GM21360 (cell line): ENCODE data around the gene IL3RA.
"Not testable (repeated sequence)": the region's sequence is repeated elsewhere in the genome, so short reads cannot be mapped to it uniquely, and the experiment has no call there.

Experiments used
- ATAC-seq: cut with Tn5 transposase; IDR thresholded peaks from one replicate; pipeline ENCODE4 v1.9.1; 2021; ENCODE audit warnings: mild to moderate bottlenecking, moderate library complexity; ENCODE audit not compliant: unreplicated experiment

The IL3RA gene

DNA sequence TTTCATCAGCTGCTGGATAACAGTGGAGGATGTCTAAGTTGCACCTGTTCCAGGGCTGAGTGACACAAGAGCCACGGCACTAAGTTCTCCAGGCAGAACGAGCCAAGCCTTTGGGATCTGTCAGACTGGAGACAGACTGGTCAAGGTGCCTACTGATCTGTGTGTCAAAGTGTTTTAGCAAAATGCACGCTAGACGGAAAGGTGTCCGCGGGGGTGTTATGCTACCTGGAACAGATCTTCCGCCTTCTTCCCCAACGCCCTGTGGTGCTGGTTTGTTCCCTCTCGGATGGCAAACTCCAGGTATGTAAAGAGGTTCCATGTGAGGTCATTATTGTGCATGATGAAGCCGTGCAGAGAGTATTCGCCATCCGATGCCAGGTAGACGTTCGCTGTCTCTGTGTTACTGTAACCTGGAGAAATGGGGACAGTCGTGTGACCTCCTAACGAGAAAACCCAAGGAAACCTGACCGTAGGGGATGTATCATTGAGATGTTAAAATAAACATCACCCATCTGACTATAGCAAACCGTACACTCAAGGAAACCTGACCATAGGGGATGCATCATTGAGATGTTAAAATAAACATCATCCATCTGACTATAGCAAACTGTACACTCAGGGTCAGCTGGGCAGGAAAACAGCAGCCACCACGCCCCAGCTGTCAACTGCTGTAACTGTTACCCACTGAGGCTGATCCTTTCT is 85.0 kb downstream of the IL3RA start:
- ATAC-seq, result no peak

GRCh38 chrX:1422135-1422465 is 85.5 kb downstream of the IL3RA start:
- no peak for ATAC-seq

DNA sequence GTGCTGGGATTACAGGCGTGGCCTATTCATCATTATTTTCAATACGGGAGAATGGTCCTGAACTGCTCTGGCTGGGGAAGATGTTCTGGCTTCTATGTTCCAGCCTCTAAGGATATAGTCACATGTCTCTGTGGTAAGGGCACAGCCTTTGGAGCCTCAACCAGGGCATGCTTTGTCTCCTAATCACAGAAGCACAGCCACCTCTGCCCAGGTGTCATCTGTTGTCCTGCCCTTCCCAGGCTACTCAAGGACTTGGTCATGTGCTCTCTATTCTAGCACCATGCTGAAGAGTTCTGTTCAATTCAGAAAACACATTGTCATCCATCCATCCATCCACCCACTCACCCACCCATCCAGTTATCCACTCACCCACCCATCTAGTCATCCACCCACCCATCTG is 86.6 kb downstream of the IL3RA start:
- ATAC-seq, result no peak

DNA sequence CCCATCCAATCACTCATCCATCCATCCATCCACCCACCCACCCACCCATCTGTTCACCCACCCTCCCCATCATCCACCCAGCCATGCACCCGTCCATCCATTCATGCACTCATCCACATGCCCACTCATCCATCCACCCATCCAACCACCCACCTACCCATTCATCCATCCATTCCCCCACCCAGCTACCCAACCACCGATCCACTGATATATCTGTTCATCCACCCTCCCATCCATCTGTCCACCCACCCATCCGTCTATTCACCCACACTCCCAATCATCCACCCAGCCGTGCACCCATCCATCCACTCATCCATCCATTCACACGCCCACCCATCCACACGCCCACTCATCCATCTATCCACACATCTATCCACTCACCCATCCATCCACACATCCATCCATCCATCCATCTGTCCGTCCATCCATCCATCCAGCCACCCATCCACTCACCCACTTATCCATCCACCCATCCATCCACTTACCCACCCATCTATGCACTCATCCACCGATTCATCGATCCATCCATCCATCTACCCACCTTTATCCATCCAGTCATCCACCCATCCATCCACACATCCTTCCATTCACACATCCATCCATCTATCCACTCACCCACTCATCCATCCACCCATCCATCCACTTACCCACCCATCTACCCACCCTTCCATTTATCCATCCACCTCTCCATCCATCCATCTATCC is 87.7 kb downstream of the IL3RA start:
- ATAC-seq, result no peak

- ATAC-seq, result no peak
Observed at GRCh38 chrX:1425381-1425780, 88.8 kb downstream of the IL3RA start.

GRCh38 chrX:1426321-1426720 is 89.7 kb downstream of the IL3RA start:
- not testable (repeated sequence) for ATAC-seq

GRCh38 chrX:1427756-1428155 is 91.2 kb downstream of the IL3RA start:
- no peak for ATAC-seq

- ATAC-seq, result no peak
Observed at GRCh38 chrX:1430451-1430850, 93.9 kb downstream of the IL3RA start.
